ENCODE data around the gene EDIL3.

- TF ChIP-seq CTCF (IDR thresholded peaks at IDR 0.05) (no peak), POLR2A (IDR thresholded peaks at IDR 0.05) (no peak)
These were observed 83.1 kb downstream of the EDIL3 start for GRCh38 chr5:84301535-84301934.

Measured in sigmoid colon (tissue), 3 donors.